Gastroesophageal sphincter (tissue), 4 donors: ENCODE data around the gene TPM1. TPM values are rescaled to one million over a fixed set of nuclear protein-coding genes. Genes with fewer than 3 reads are reported as not detected.

Source experiments
- ATAC-seq: fragments of 150-250 bp; one replicate; pipeline ENCODE4 v1.9.1; 2016; ENCODE audit warnings: mild to moderate bottlenecking, moderate library complexity
- H3K27ac ChIP-seq, 4 donors: fragments of 200-600 bp; sonication (generic) in 3 of 4; 1 replicate in 3 of 4; 2 replicates in 1 of 4; pipeline ENCODE4 v1.5.1; 2016 to 2019
- H3K27me3 ChIP-seq: fragments of 200-600 bp; sonication (generic); one replicate; pipeline ENCODE4 v1.5.1; 2019
- H3K36me3 ChIP-seq, 2 donors: fragments of 200-600 bp; sonication (generic); one replicate each; pipeline ENCODE4 v1.5.1; 2019; ENCODE audit warnings: control low read depth in 1 of 2
- H3K4me1 ChIP-seq, 3 donors: fragments of 200-600 bp; sonication (generic); 1 replicate in 2 of 3; 2 replicates in 1 of 3; pipeline ENCODE4 v1.5.1; 2016 to 2019; ENCODE audit warnings: control low read depth in 2 of 3
- H3K4me3 ChIP-seq, 2 donors: fragments of 200-600 bp; sonication (generic); one replicate each; pipeline ENCODE4 v1.5.1; 2019; ENCODE audit warnings: mild to moderate bottlenecking in 1 of 2, moderate library complexity in 1 of 2
- H3K9me3 ChIP-seq, 3 donors: fragments of 200-600 bp; sonication (generic); one replicate each; pipeline ENCODE4 v1.5.1; 2017 to 2019; ENCODE audit warnings: control low read depth in 2 of 3
- CTCF ChIP-seq, 4 experiments: fragments of 200-600 bp in 2 of 4; fragments of 450-650 bp in 2 of 4; sonication (generic) in 1 of 4; IDR thresholded peaks; one replicate each; pipeline ENCODE4 v1.5.1; 2017 to 2019; ENCODE audit warnings: antibody characterized with exemption in 4 of 4, mild to moderate bottlenecking in 2 of 4, moderate library complexity in 2 of 4
- EP300 ChIP-seq: sonication (generic); formaldehyde crosslinking; IDR thresholded peaks from one replicate; pipeline ENCODE4 v1.6.1; 2017; ENCODE audit warnings: antibody characterized with exemption, mild to moderate bottlenecking
- POLR2A ChIP-seq, 2 donors: fragments of 450-650 bp; IDR thresholded peaks; one replicate each; pipeline ENCODE4 v1.6.1; 2017; ENCODE audit warnings: antibody characterized with exemption in 2 of 2, mild to moderate bottlenecking in 2 of 2, moderate library complexity in 1 of 2
- POLR2AphosphoS5 ChIP-seq: sonication (generic); formaldehyde crosslinking; IDR thresholded peaks from one replicate; pipeline ENCODE4 v1.6.1; 2017; ENCODE audit warnings: antibody characterized with exemption
- WGBS, 2 donors: methylation state at CpG; one replicate each; pipeline ENCODE4 v1.1.5; 2018; ENCODE audit warnings: low coverage in 1 of 2; 5-methylcytosine and 5-hydroxymethylcytosine counted together
- total RNA-seq, 4 donors: library from RNA; depleted of rRNA; stranded (reverse); fragments of >200 nt; gene quantifications; one replicate each; pipeline ENCODE4 v1.1.0, GENCODE V29; 2016

The TPM1 gene
- total RNA-seq, 4 donors from 2014 or later: 3,599 to 7,152 (median 6,397) TPM

GRCh38 chr15:63015618-63016017, 26.9 kb upstream of the TPM1 start:
- Histone ChIP-seq H3K4me3 (no peak overlapping the region), H3K36me3 (no peaks in the 10 kb centered on the region), H3K9me3 (no peaks in the 10 kb centered on the region), H3K27ac (peak overlapping the region in 3 of 4 donors; percentile 30 to 52 (median 43)), H3K4me1 (peaks cover 0 to 34% (median 9%) of the 10 kb centered on the region in 3 donors), H3K27me3 (no peaks in the 10 kb centered on the region)
- ATAC-seq: peak; percentile 85
- TF ChIP-seq POLR2A (IDR thresholded peaks at IDR 0.05) (no peak), EP300 (no peak)
- 0 to 43% methylated on average over 1 of the region's 1 CpG for WGBS, 2 donors

DNA sequence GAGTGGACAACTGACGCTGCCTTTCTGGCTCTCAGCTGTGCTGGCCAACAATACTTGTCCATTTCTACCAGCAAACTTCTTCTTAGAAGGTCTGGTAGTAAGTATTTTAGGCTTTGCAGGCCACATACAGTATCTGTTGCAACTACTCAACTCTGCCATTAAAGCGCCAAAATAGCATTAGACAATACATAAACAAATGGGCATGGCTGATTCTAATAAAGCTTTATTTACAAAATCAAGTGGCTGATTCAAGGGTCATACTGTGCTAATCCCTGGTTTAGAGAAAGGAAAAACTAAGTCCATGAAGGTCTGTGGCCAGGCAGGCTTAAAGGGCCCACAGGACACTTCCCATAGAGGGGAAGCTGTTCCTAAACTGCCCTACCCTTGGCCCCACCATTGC, 26.3 kb upstream of the TPM1 start:
- ATAC-seq: no peak
- Histone ChIP-seq H3K4me3 (no peak overlapping the region), H3K36me3 (no peaks in the 10 kb centered on the region), H3K27me3 (no peaks in the 10 kb centered on the region), H3K27ac (peak overlapping the region in 3 of 4 donors; percentile 30 to 43 (median 32)), H3K4me1 (peaks cover 0 to 34% (median 9%) of the 10 kb centered on the region in 3 donors), H3K9me3 (no peaks in the 10 kb centered on the region)
- WGBS, 2 donors: 100% methylated on average over 2 of the region's 2 CpGs; no CpG with 5 or more reads in 1 of the 2 donors
- TF ChIP-seq CTCF (IDR thresholded peaks at IDR 0.05) (no peak), POLR2AphosphoS5 (no peak), POLR2A (IDR thresholded peaks at IDR 0.05) (no peak), EP300 (no peak)

GRCh38 chr15:63018639-63019038, 23.9 kb upstream of the TPM1 start:
- Histone ChIP-seq H3K36me3 (no peaks in the 10 kb centered on the region), H3K27ac (no peak overlapping the region)
- WGBS, 2 donors: 100% methylated on average over 1 of the region's 1 CpG

GRCh38 chr15:63019511-63020109, 22.9 kb upstream of the TPM1 start:
- Histone ChIP-seq H3K27me3 (no peaks in the 10 kb centered on the region), H3K36me3 (no peaks in the 10 kb centered on the region), H3K9me3 (no peaks in the 10 kb centered on the region), H3K4me3 (no peak overlapping the region), H3K4me1 (peaks cover 0 to 35% (median 3%) of the 10 kb centered on the region in 3 donors), H3K27ac (peak overlapping the region in 1 of 4 donors; percentile 19)
- WGBS, 2 donors: 63 to 71% methylated on average over 3 to 4 of the region's 9 CpGs
- TF ChIP-seq POLR2AphosphoS5 (no peak), EP300 (no peak)
- ATAC-seq: peak; percentile 44

More at GRCh38 chr15:63018639-63019038, 23.9 kb upstream of the TPM1 start:
- Histone ChIP-seq H3K4me1 (peaks cover 0 to 35% (median 3%) of the 10 kb centered on the region in 3 donors), H3K9me3 (no peaks in the 10 kb centered on the region), H3K4me3 (no peak overlapping the region), H3K27me3 (no peaks in the 10 kb centered on the region)
- ATAC-seq: no peak
- TF ChIP-seq POLR2AphosphoS5 (no peak), CTCF (IDR thresholded peaks at IDR 0.05) (no peak), POLR2A (IDR thresholded peaks at IDR 0.05) (no peak), EP300 (no peak)

DNA sequence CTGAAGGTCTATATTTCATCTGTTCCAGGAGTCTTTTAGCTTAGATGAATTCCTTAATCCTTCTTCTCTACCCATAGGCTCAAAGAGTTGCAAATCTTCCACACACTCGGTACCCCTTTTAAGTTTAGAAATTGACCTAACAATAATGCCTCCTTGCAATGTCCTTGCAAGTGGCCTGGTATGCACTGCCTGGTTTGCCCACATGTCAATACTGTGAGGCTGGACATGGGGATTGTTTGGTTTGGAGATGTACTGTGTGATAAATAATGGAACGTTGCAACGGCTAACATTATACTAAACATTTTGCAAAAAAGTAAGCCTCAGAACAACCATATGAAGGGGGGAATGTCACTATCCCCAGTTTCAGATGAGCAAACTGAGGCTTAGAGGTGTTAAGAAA, 22.4 kb upstream of the TPM1 start:
- H3K9me3 ChIP-seq: no peaks in the 10 kb centered on the region
- TF ChIP-seq POLR2A (IDR thresholded peaks at IDR 0.05) (no peak), EP300 (no peak), POLR2AphosphoS5 (no peak), CTCF (IDR thresholded peaks at IDR 0.05) (no peak)
- no peak for ATAC-seq
- no peak overlapping the region for H3K27ac ChIP-seq
- H3K36me3 ChIP-seq: no peaks in the 10 kb centered on the region
- WGBS, 2 donors: 60% methylated on average over 1 to 3 of the region's 3 CpGs
- peaks cover 0 to 32% (median 3%) of the 10 kb centered on the region in 3 donors for H3K4me1 ChIP-seq
- no peak overlapping the region for H3K4me3 ChIP-seq
- H3K27me3 ChIP-seq: no peaks in the 10 kb centered on the region
